Choroid plexus epithelial cell (primary cell): ENCODE data around the gene HOXA5.

Source experiments
- DNase-seq: peaks from one replicate; pipeline ENCODE4 v3.0.0-alpha.2; 2010; ENCODE audit warnings: low read depth
- H3K4me3 ChIP-seq: 2 replicates; pipeline ENCODE4 v1.5.1; 2011; ENCODE audit warnings: low read depth, mild to moderate bottlenecking, control low read depth, low read length, moderate library complexity
- CTCF ChIP-seq: conservative IDR thresholded peaks from 2 replicates; pipeline ENCODE4 v1.5.1; 2011; ENCODE audit warnings: low read depth, mild to moderate bottlenecking, control low read depth, inconsistent platforms, low read length, moderate library complexity

Gene HOXA5

GRCh38 chr7:27180431-27181420 lies 37.2 kb upstream of the HOXA5 start:
- DNase-seq, result no peak
- TF ChIP-seq CTCF, result no peak
- H3K4me3 ChIP-seq, result no peak overlapping the region

GRCh38 chr7:27179503-27180430 lies 36.3 kb upstream of the HOXA5 start:
- peak; percentile 26 for DNase-seq
- H3K4me3 ChIP-seq, result no peak overlapping the region
- peak; percentile 66 for TF ChIP-seq CTCF

GRCh38 chr7:27179030-27179429 lies 35.5 kb upstream of the HOXA5 start:
- DNase-seq, result no peak
- TF ChIP-seq CTCF, result no peak
- no peak overlapping the region for H3K4me3 ChIP-seq

GRCh38 chr7:27178366-27178765 lies 34.9 kb upstream of the HOXA5 start:
- no peak for TF ChIP-seq CTCF
- DNase-seq, result no peak
- no peak overlapping the region for H3K4me3 ChIP-seq

GRCh38 chr7:27177795-27178320 lies 34.4 kb upstream of the HOXA5 start:
- no peak overlapping the region for H3K4me3 ChIP-seq
- no peak for TF ChIP-seq CTCF
- no peak for DNase-seq

GRCh38 chr7:27176962-27177794 lies 33.7 kb upstream of the HOXA5 start:
- DNase-seq, result no peak
- no peak overlapping the region for H3K4me3 ChIP-seq
- no peak for TF ChIP-seq CTCF
